ENCODE measurements around the gene BHLHE23.

DNA sequence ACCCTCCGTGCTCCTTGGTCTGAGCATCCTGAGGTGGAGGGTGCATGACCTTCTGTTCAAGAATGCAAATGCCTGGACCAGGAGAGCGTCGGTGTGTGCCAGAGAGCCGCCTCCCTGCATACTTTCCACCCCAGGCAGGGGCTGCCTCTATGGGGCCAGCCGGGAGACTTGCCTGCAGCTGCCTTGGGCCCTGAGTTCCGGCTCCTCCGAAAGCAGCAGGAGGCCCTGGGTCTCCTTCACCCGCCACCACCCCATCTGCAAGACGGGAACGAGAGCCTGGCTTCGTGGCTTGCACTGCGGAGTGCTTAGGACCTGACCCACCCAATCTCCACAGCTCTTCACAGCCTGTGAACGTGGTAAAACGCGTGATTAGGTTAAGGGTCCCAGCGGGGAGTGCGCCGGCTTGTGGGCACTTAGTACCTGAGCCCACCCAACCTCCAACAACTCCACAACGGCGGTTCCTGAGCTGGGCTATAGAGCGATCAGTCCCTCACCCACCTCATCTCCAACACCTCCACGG is 16.4 kb downstream of the BHLHE23 start:
- TF ChIP-seq, protein P1, sequence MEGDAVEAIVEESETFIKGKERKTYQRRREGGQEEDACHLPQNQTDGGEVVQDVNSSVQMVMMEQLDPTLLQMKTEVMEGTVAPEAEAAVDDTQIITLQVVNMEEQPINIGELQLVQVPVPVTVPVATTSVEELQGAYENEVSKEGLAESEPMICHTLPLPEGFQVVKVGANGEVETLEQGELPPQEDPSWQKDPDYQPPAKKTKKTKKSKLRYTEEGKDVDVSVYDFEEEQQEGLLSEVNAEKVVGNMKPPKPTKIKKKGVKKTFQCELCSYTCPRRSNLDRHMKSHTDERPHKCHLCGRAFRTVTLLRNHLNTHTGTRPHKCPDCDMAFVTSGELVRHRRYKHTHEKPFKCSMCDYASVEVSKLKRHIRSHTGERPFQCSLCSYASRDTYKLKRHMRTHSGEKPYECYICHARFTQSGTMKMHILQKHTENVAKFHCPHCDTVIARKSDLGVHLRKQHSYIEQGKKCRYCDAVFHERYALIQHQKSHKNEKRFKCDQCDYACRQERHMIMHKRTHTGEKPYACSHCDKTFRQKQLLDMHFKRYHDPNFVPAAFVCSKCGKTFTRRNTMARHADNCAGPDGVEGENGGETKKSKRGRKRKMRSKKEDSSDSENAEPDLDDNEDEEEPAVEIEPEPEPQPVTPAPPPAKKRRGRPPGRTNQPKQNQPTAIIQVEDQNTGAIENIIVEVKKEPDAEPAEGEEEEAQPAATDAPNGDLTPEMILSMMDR (IDR thresholded peaks at IDR 0.05) = no peak
- TF ChIP-seq EP300 (IDR thresholded peaks at IDR 0.05) = no peak

Measured in suprapubic skin (tissue), 3 donors.